ENCODE data around the gene BAZ1B. TPM values are rescaled to one million over a fixed set of nuclear protein-coding genes. Genes with fewer than 3 reads are reported as not detected.

Gene BAZ1B
- total and polyA plus RNA-seq, 9 of the 15 experiments (the other 6 are each of a cell fraction or from before 2014, with no cell fraction given): 15.0 to 134 (median 79.5) TPM

GRCh38 chr7:73517241-73517995 lies 4.7 kb downstream of the BAZ1B start:
- intact Hi-C loops (cut with micrococcal nuclease) (no loop called here), in situ Hi-C loops (cut with MboI) (no loop called here)
- Histone ChIP-seq H4K20me1 (replicated peaks; ENCODE audit: control insufficient read depth, insufficient read depth, low read length) (peaks cover 27% of the 10 kb centered on the region), H2AFZ (ENCODE audit: low read depth, low read length) (no peak overlapping the region), H3K27me3 (ENCODE audit: control insufficient read depth in 2 of 2, insufficient read depth in 2 of 2, low read length in 2 of 2) (no peaks in the 10 kb centered on the region), H3K27ac (ENCODE audit: extremely low read depth, low read depth, low read length) (no peak overlapping the region), H3K9me1 (ENCODE audit: control insufficient read depth, insufficient read depth, low read length) (peaks cover 3% of the 10 kb centered on the region), H3K4me1 (replicated peaks in 1 of 2; ENCODE audit: control insufficient read depth in 2 of 2, insufficient read depth in 2 of 2, low read length in 2 of 2) (peaks cover 9% of the 10 kb centered on the region in 2 experiments; a peak in 4 of 5 replicates), H3K4me2 (ENCODE audit: insufficient read depth, low read length) (no peak overlapping the region), H3K9me3 (replicated peaks; ENCODE audit: control insufficient read depth, insufficient read depth, low read depth, low read length) (no peaks in the 10 kb centered on the region), H3K36me3 (ENCODE audit: control insufficient read depth, insufficient read depth, low read length) (peaks cover 79% of the 10 kb centered on the region), H3K9ac (ENCODE audit: insufficient read depth in 1 of 2, low read depth in 2 of 2, low read length in 2 of 2) (no peak overlapping the region), H3K79me2 (ENCODE audit: control insufficient read depth, insufficient read depth, low read length) (peaks cover 94% of the 10 kb centered on the region), H3K4me3 (no peak overlapping the region)
- ChIA-PET POLR2A (interaction anchor here (0.5 to 1.1 kb wide), 4 partner anchors 9 to 23 kb away, joined by 3 to 4 read pairs (median 3); no protein-coding TSS in a partner anchor), CTCF (ENCODE audit: low intra/inter-chr PET ratio) (interaction anchor here (0.6 kb wide), 1 partner anchor 115 kb away, joined by 3 read pairs; no protein-coding TSS in a partner anchor)
- FAIRE-seq: no peak
- DNase-seq (ENCODE audit: extremely low read depth in 1 of 4, low spot score in 3 of 4): peak in 1 of 4 experiments; percentile 7
- TF ChIP-seq ELK3 (CRISPR knock-in tag; IDR thresholded peaks at IDR 0.05) (no peak), HDGF (IDR thresholded peaks at IDR 0.05) (no peak), STAG1 (CRISPR knock-in tag; IDR thresholded peaks at IDR 0.05; ENCODE audit: borderline replicate concordance) (no peak), MTA1 (IDR thresholded peaks at IDR 0.05; ENCODE audit: borderline replicate concordance) (no peak), TRIM24 (IDR thresholded peaks at IDR 0.05) (peak; percentile 77 to 79; a peak in 3 of 4 replicates), CEBPB (tag; IDR thresholded peaks at IDR 0.05) (peak; percentile 85), ZNF121 (CRISPR knock-in tag; conservative IDR thresholded peaks at IDR 0.05) (peak; percentile 83), FOXM1 (IDR thresholded peaks at IDR 0.05; ENCODE audit: low read depth) (no peak), FOXM1 (CRISPR knock-in tag; IDR thresholded peaks at IDR 0.05; ENCODE audit: low read depth) (no peak), MED1 (CRISPR knock-in tag; IDR thresholded peaks at IDR 0.05; ENCODE audit: borderline replicate concordance) (no peak), RBM17 (IDR thresholded peaks at IDR 0.05; ENCODE audit: borderline replicate concordance, low read depth, low read length) (no peak), ZKSCAN8 (CRISPR knock-in tag; IDR thresholded peaks at IDR 0.05) (no peak), ZNF584 (CRISPR knock-in tag; IDR thresholded peaks at IDR 0.05; ENCODE audit: low read depth) (no peak), IRF9 (tag; IDR thresholded peaks at IDR 0.05) (no peak), SRSF9 (IDR thresholded peaks at IDR 0.05; ENCODE audit: borderline replicate concordance, low read depth, low read length) (no peak), HEY1 (CRISPR knock-in tag; IDR thresholded peaks at IDR 0.05; ENCODE audit: borderline replicate concordance) (no peak), PCBP2 (IDR thresholded peaks at IDR 0.05; ENCODE audit: low read depth, low read length, poor library complexity, severe bottlenecking) (no peak), MECOM (CRISPR knock-in tag; IDR thresholded peaks at IDR 0.05) (no peak)
- BruUV-seq (replicated peaks): no TSS peak
- no peak for ATAC-seq
- 83% methylated on average over 6 of the region's 6 CpGs for WGBS (ENCODE audit: insufficient coverage, low coverage, missing lambda C conversion rate)
